Keratinocyte (primary cell): ENCODE data around the gene KCNK7.

Source experiments
- CTCF ChIP-seq, 3 experiments: IDR thresholded peaks in 1 of 3; conservative IDR thresholded peaks in 1 of 3; optimal IDR thresholded peaks in 1 of 3; 2 replicates in 2 of 3; 3 replicates in 1 of 3; pipeline versions ENCODE3 to v1.5.1; 2011; ENCODE audit warnings: low read length in 3 of 3, mild to moderate bottlenecking in 3 of 3, moderate library complexity in 2 of 3, control low read depth in 1 of 3, inconsistent platforms in 1 of 3; ENCODE audit not compliant: insufficient read depth in 2 of 3; ENCODE audit errors: extremely low read depth in 1 of 3
- EZH2 ChIP-seq: IDR thresholded peaks from one replicate; pipeline ENCODE4 v1.6.1; 2012; ENCODE audit warnings: inconsistent platforms, mild to moderate bottlenecking, low read length, moderate library complexity

DNA sequence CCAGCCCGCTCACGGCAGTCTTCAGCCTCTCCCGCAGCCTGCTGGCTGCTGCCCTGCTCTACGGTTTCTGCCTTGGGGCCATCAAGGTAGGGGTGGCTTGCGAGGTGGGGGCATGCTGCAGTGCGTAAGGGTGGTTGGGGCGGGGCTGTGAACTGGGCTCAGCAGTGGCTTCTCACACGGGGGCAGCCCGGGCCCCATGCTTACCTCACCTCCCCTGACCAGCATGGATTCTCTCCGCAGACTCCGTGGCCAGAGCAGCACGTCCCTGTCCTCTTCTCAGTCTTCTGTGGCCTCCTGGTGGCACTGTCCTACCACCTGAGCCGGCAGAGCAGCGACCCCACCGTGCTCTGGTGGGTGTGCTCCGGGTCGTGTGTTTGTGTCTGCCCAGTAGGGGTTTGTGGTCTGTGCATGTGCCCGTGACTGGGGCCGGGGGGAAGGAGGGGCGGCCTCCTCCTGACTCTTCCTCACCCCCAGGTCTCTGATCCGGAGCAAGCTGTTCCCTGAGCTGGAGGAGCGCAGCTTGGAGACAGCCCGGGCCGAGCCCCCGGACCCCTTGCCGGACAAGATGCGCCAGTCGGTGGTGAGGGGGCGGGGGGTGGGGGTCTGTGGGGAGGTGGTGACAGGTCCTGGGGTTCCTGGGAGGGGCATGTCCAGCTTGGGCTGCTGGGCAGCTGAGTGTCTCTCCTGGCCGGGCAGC lies 29.5 kb upstream of the KCNK7 start:
- TF ChIP-seq EZH2, result no peak
- no peak for TF ChIP-seq CTCF (optimal IDR thresholded peaks at IDR 0.05 in 1 of 3, IDR thresholded peaks at IDR 0.05 in 1 of 3, conservative IDR thresholded peaks at IDR 0.05 in 1 of 3; ENCODE audit: extremely low read depth in 1 of 3, insufficient read depth in 2 of 3, low read length in 3 of 3)
